Airway epithelial cell (primary cell): ENCODE results near the gene ABCC11. TPM values are rescaled to one million over a fixed set of nuclear protein-coding genes. Genes with fewer than 3 reads are reported as not detected.

Experiments
- total RNA-seq: library from RNA; depleted of rRNA; stranded (reverse); fragments of >200 nt; gene quantifications from 2 replicates; pipeline ENCODE4 v1.2.3, GENCODE V29; 2015

Gene ABCC11
- total RNA-seq = 0.19 and 0.21 TPM in 2 replicates

GRCh38 chr16:48247311-48247710, at the start of gene ABCC11:
Gene ABCC11, minus strand, starts transcription at chr16:48247539. Its CDS starts 15,618 bp downstream, at chr16:48231921.

GRCh38 chr16:48244080-48244862, 3.1 kb downstream of the ABCC11 start, which contains the start of gene LONP2:
Gene LONP2, plus strand, starts transcription at chr16:48244300. Its CDS starts 89 bp downstream, at chr16:48244389.

GRCh38 chr16:48155926-48156789, 91.2 kb downstream of the ABCC11 start, which contains the start of gene ABCC12:
Gene ABCC12, minus strand, starts transcription at chr16:48155993. Its CDS starts 9,569 bp downstream, at chr16:48146424.

Other genes with a start within 250 kb of the ABCC11 start
- not detected in 2 replicates for gene ABCC12, start 91.5 kb downstream of the ABCC11 start, total RNA-seq
- gene LONP2, start 3.2 kb downstream of the ABCC11 start, total RNA-seq = 25.0 and 45.8 TPM in 2 replicates
- 23.3 and 26.2 TPM in 2 replicates for gene SIAH1, start 137.9 kb upstream of the ABCC11 start, total RNA-seq